ENCODE measurements around the gene SART1.

The SART1 gene

GRCh38 chr11:65917434-65918210, 43.9 kb upstream of the SART1 start:
- TF ChIP-seq CTCF (IDR thresholded peaks at IDR 0.05) = no peak

GRCh38 chr11:65918211-65919140, 43.1 kb upstream of the SART1 start, which contains the start of gene C11orf68:
Gene C11orf68 (minus strand): TSS chr11:65919062. CDS start chr11:65919031, 31 bp downstream.
- no peak for TF ChIP-seq CTCF (IDR thresholded peaks at IDR 0.05)

GRCh38 chr11:65919141-65919572, 42.4 kb upstream of the SART1 start, which contains the start of gene DRAP1:
Gene DRAP1 (plus strand): TSS chr11:65919426. CDS start chr11:65919502, 76 bp downstream.
- TF ChIP-seq CTCF (IDR thresholded peaks at IDR 0.05) = no peak

- no peak for TF ChIP-seq CTCF (IDR thresholded peaks at IDR 0.05)
Measured at GRCh38 chr11:65919573-65920371, 41.8 kb upstream of the SART1 start.

DNA sequence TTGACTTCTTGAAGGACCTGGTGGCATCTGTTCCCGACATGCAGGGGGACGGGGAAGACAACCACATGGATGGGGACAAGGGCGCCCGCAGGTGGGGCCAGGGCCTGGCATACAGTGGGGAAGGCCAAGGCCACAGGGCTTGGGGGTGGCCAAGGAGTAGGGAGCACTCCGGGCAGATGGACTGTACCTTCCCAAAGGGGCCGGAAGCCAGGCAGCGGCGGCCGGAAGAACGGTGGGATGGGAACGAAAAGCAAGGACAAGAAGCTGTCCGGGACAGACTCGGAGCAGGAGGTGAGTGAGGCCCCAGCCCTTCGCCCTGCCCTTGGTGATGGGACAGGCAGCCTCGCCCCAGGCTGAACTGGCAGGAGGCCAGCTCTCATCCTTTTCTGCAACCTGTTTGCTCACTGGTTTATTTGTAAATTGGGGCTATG, 41.1 kb upstream of the SART1 start:
- no peak for TF ChIP-seq CTCF (IDR thresholded peaks at IDR 0.05)

GRCh38 chr11:65921033-65921555, 40.4 kb upstream of the SART1 start:
- TF ChIP-seq CTCF (IDR thresholded peaks at IDR 0.05) = no peak

DNA sequence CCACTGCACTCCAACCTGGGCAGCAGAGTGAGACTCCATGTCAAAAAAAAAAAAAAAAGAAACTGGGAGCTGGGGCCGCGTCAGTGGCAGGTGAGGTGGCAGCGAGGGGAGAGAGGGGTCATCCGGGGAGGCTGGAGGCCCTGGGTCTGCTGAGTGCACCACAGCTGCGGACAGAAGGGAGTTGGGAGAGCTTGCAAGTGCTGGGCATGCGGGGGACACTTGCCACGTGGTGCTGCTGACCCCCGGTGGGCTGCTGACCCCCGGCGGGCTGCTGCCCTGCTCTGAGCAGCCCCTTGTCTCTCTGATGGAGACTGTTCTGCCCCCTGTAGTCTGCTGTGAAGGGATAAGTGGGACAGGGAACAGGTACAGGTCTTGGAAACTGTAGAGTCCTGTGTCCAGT, 39.7 kb upstream of the SART1 start:
- TF ChIP-seq CTCF (IDR thresholded peaks at IDR 0.05) = no peak
